SIG-M5 treated with dmso at 0.1 percent for 504 hours (cell line): Measurements from ENCODE around the gene C2orf76.
"Not testable (repeated sequence)": the region's sequence is repeated elsewhere in the genome, so short reads cannot be mapped to it uniquely, and the experiment has no call there.

Source experiments
- DNase-seq: peaks from one replicate; lab custom pipeline; 2025; ENCODE audit not compliant: unreplicated experiment; lab: John Stamatoyannopoulos, UW

The C2orf76 gene

GRCh38 chr2:119377993-119378345 is 11.3 kb upstream of the C2orf76 start:
- DNase-seq, result no peak

- DNase-seq, result no peak
Measured at GRCh38 chr2:119377294-119377992, 10.8 kb upstream of the C2orf76 start.

- no peak for DNase-seq
Measured at GRCh38 chr2:119376810-119377209, 10.2 kb upstream of the C2orf76 start.

- not testable (repeated sequence) for DNase-seq
Measured at GRCh38 chr2:119376406-119376805, 9.8 kb upstream of the C2orf76 start.

- peak; percentile 21 for DNase-seq
Measured at GRCh38 chr2:119373907-119374745, 7.5 kb upstream of the C2orf76 start.

- no peak for DNase-seq
Measured at GRCh38 chr2:119372778-119373568, 6.3 kb upstream of the C2orf76 start.

GRCh38 chr2:119371111-119371510 is 4.5 kb upstream of the C2orf76 start:
- no peak for DNase-seq

GRCh38 chr2:119369845-119370244 is 3.2 kb upstream of the C2orf76 start:
- DNase-seq, result no peak

- DNase-seq, result no peak
Measured at GRCh38 chr2:119367472-119368099, 952 bp upstream of the C2orf76 start.

- DNase-seq, result peak; percentile 29
Measured at GRCh38 chr2:119366161-119366648, 429 bp downstream of the C2orf76 start.

- DNase-seq, result no peak
Measured at GRCh38 chr2:119365436-119365835, 1.2 kb downstream of the C2orf76 start.

- DNase-seq, result no peak
Measured at GRCh38 chr2:119364798-119365197, 1.8 kb downstream of the C2orf76 start.

GRCh38 chr2:119360423-119360966 is 6.1 kb downstream of the C2orf76 start:
- DNase-seq, result no peak

- DNase-seq, result no peak
Measured at GRCh38 chr2:119359774-119360173, 6.9 kb downstream of the C2orf76 start.

GRCh38 chr2:119354860-119355259 is 11.8 kb downstream of the C2orf76 start:
- no peak for DNase-seq

- peak; percentile 58 for DNase-seq
Measured at GRCh38 chr2:119352357-119352756, 14.3 kb downstream of the C2orf76 start.

GRCh38 chr2:119350311-119350998 is 16.2 kb downstream of the C2orf76 start:
- DNase-seq, result no peak

GRCh38 chr2:119349289-119349688 is 17.3 kb downstream of the C2orf76 start:
- no peak for DNase-seq

GRCh38 chr2:119341684-119342083 is 24.9 kb downstream of the C2orf76 start:
- no peak for DNase-seq

- no peak for DNase-seq
Measured at GRCh38 chr2:119339562-119339923, 27.1 kb downstream of the C2orf76 start.
